ENCODE measurements around the gene SPECC1. TPM values are rescaled to one million over a fixed set of nuclear protein-coding genes. Genes with fewer than 3 reads are reported as not detected.
A peak's percentile ranks its signal among the peaks of the same experiment; 100 is the strongest.

The SPECC1 gene
- total RNA-seq, 1 donor from 2014 or later: 13.6 TPM

DNA sequence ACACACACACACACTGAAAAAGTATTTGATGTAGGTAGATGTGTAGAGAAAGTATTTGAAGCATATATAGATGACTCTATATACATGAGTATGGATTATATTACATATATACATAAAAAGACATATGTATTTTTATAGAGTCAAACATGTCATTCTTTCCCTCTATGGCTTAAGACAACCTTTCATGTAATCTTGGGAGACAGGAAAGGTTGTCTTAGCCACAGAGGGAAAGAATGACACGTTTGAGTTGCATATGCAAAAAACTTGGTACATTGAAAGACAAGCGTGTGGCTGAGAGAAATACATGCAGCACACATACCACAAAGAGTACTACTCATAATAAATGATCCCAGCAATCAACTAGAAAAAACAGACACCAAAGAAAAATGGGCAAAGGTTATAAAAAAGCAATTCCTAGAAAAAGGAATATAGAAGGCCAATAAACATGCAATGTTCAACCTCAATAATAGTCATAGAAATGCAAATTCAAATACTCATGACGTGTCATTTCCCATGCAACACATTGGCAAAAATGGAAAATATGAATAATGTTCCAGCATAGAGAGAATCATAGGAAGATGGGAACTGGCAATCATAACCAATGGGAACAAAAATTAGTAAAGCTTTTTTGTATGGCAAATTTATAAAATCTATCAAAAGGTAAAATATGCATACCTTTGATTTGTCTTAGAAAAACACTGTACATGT is 69.0 kb downstream of the SPECC1 start:
- Histone ChIP-seq H3K4me1 (ENCODE audit: control insufficient read depth in 3 of 3, insufficient read depth in 3 of 3, low read length in 3 of 3) (peaks cover 0 to 2% (median 0%) of the 10 kb centered on the region in 3 donors), H3K4me3 (ENCODE audit: low read length in 3 of 3) (no peak overlapping the region), H3K27ac (ENCODE audit: low read depth, low read length) (no peak overlapping the region), H3K36me3 (ENCODE audit: control insufficient read depth in 3 of 3, insufficient read depth in 3 of 3, low read length in 3 of 3) (no peaks in the 10 kb centered on the region), H3K27me3 (ENCODE audit: control insufficient read depth in 3 of 3, insufficient read depth in 3 of 3, low read length in 3 of 3) (no peaks in the 10 kb centered on the region), H3K9ac (ENCODE audit: low read depth in 1 of 3, low read length in 3 of 3) (no peak overlapping the region), H3K9me3 (ENCODE audit: control insufficient read depth in 3 of 3, low read length in 3 of 3) (no peaks in the 10 kb centered on the region)

DNA sequence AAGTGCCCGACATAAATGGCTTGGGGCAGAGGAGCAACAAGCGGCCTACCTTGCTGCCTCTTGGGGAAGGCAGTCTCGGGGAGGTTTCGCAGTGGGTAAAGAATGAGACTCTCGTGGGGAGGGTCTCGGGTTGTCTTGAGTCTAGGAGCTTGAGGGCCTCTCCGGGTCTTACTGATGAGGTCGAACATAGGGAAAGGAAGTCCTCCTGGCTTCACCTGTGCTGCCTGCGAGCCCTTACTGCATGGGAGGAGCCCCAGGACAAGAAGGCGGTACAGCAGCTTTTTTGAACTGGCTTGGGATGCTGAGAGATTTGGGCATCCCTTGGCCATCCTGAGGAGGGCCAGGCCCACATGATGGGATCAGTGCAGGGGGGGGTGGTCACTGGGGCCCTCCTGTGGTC is 71.4 kb downstream of the SPECC1 start:
- H3K9me3 ChIP-seq (ENCODE audit: control insufficient read depth in 3 of 3, low read length in 3 of 3): no peaks in the 10 kb centered on the region
- H3K4me1 ChIP-seq (ENCODE audit: control insufficient read depth in 3 of 3, insufficient read depth in 3 of 3, low read length in 3 of 3): peaks cover 4 to 5% (median 4%) of the 10 kb centered on the region in 3 donors
- peak overlapping the region in 1 of 3 donors; percentile 8 for H3K9ac ChIP-seq (ENCODE audit: low read depth in 1 of 3, low read length in 3 of 3)
- no peaks in the 10 kb centered on the region for H3K36me3 ChIP-seq (ENCODE audit: control insufficient read depth in 3 of 3, insufficient read depth in 3 of 3, low read length in 3 of 3)
- H3K27ac ChIP-seq (ENCODE audit: low read depth, low read length): no peak overlapping the region
- H3K4me3 ChIP-seq (ENCODE audit: low read length in 3 of 3): no peak overlapping the region
- H3K27me3 ChIP-seq (ENCODE audit: control insufficient read depth in 3 of 3, insufficient read depth in 3 of 3, low read length in 3 of 3): peaks cover 0 to 4% (median 3%) of the 10 kb centered on the region in 3 donors

DNA sequence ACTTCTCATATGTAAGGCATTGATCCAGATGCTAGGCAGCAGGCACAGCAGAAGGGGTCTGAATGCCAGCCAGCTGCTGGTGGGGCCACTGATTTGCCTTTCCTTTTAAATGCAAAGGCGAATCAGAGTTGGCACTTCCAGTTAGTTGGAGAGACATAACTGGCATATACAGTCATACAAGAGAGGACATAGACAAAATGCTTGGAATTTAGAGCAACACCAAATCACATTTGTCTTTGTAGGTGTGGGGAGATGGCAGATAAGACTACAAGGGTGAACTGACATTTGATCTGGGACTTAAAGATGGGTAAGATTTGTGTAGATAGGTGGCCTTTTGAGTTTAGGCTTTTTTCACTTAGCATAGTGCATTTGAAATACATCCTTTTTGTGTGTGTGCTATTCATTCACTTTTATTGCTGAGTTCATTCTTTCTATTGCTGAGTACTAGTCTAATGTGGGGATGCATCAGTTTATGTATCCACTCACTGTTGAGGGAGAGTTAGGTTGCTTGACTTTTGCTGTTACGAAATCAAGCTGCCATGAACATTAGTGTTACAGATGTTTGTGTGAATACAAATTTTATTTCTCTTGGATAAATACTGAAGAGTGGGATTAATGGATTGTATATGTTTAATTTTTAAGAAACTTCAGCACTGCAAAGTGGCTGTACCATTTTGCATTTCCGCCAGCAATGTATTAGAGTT is 74.1 kb downstream of the SPECC1 start:
- Histone ChIP-seq H3K9ac (ENCODE audit: low read depth in 1 of 3, low read length in 3 of 3) (no peak overlapping the region), H3K27ac (ENCODE audit: low read depth, low read length) (no peak overlapping the region), H3K36me3 (ENCODE audit: control insufficient read depth in 3 of 3, insufficient read depth in 3 of 3, low read length in 3 of 3) (no peaks in the 10 kb centered on the region), H3K9me3 (ENCODE audit: control insufficient read depth in 3 of 3, low read length in 3 of 3) (no peaks in the 10 kb centered on the region), H3K4me3 (ENCODE audit: low read length in 3 of 3) (no peak overlapping the region), H3K4me1 (ENCODE audit: control insufficient read depth in 3 of 3, insufficient read depth in 3 of 3, low read length in 3 of 3) (peaks cover 14 to 20% (median 16%) of the 10 kb centered on the region in 3 donors), H3K27me3 (ENCODE audit: control insufficient read depth in 3 of 3, insufficient read depth in 3 of 3, low read length in 3 of 3) (peaks cover 0 to 4% (median 3%) of the 10 kb centered on the region in 3 donors)

DNA sequence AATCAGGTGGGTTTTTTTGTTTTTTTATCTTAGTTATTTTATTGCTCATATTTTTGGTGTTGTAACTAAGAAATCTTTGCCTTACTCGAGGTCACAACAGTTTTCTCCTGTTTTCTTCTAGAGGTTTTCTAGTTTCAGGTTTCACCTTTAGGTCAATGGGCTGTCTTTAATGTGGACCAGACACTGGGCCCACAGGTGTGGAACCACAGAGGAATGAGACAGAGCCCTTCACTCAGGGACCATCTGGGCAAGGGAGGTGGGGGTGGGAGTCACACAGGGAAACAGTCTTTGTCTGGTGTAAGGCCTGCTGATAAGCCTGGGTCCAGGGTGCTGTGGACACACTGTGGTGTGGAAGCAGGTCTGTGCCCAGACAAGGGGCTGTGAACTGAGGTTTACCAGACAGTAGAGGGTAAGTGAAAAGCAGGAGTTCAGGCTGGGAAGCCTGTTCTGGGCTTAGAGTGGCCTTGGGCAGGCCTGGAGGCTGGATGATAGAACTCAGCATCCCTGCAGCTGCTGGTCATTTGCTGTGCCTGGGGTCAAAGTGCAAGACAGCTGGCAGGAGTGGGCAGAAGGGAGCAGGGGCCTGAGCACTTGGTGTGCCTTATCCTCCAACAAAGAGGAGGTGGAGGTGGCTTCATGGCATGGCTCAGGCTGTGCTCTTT is 75.6 kb downstream of the SPECC1 start:
- Histone ChIP-seq H3K36me3 (ENCODE audit: control insufficient read depth in 3 of 3, insufficient read depth in 3 of 3, low read length in 3 of 3) (no peaks in the 10 kb centered on the region), H3K4me1 (ENCODE audit: control insufficient read depth in 3 of 3, insufficient read depth in 3 of 3, low read length in 3 of 3) (peaks cover 16 to 20% (median 17%) of the 10 kb centered on the region in 3 donors), H3K27me3 (ENCODE audit: control insufficient read depth in 3 of 3, insufficient read depth in 3 of 3, low read length in 3 of 3) (peaks cover 0 to 4% (median 3%) of the 10 kb centered on the region in 3 donors), H3K9ac (ENCODE audit: low read depth in 1 of 3, low read length in 3 of 3) (peak overlapping the region in 1 of 3 donors; percentile 8), H3K27ac (ENCODE audit: low read depth, low read length) (peak overlapping the region; percentile 25), H3K9me3 (ENCODE audit: control insufficient read depth in 3 of 3, low read length in 3 of 3) (no peaks in the 10 kb centered on the region), H3K4me3 (ENCODE audit: low read length in 3 of 3) (no peak overlapping the region)

DNA sequence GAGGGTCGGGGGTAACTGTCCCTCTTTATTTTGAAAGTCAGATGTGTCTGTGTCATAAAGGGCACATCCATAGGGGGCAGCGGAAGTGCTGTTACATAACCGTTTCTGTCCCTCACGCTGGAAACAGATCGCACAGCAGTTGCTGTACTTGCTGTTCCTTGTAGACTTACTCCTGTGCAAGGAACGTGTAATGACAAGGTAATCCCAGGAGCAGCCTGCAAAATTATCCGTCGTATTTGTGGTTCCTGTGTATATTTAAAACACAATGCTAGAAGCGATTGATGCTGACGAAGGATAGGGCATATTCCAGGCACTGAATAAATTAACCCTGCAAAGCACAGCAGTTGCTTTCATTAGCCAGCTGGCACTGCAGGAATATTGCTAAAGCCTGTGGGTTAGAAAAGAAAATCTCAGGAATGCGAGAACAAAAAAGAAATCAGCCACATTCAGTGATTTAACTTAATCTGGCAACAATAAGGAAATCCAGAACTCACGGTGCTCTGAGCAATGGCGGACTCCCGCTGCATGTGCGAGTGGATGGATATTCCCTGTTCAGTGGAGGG is 76.2 kb downstream of the SPECC1 start:
- Histone ChIP-seq H3K4me1 (ENCODE audit: control insufficient read depth in 3 of 3, insufficient read depth in 3 of 3, low read length in 3 of 3) (peaks cover 20 to 26% (median 22%) of the 10 kb centered on the region in 3 donors), H3K4me3 (ENCODE audit: low read length in 3 of 3) (no peak overlapping the region), H3K27ac (ENCODE audit: low read depth, low read length) (peak overlapping the region; percentile 25), H3K9me3 (ENCODE audit: control insufficient read depth in 3 of 3, low read length in 3 of 3) (no peaks in the 10 kb centered on the region), H3K36me3 (ENCODE audit: control insufficient read depth in 3 of 3, insufficient read depth in 3 of 3, low read length in 3 of 3) (no peaks in the 10 kb centered on the region), H3K9ac (ENCODE audit: low read depth in 1 of 3, low read length in 3 of 3) (no peak overlapping the region), H3K27me3 (ENCODE audit: control insufficient read depth in 3 of 3, insufficient read depth in 3 of 3, low read length in 3 of 3) (peaks cover 0 to 4% (median 3%) of the 10 kb centered on the region in 3 donors)

DNA sequence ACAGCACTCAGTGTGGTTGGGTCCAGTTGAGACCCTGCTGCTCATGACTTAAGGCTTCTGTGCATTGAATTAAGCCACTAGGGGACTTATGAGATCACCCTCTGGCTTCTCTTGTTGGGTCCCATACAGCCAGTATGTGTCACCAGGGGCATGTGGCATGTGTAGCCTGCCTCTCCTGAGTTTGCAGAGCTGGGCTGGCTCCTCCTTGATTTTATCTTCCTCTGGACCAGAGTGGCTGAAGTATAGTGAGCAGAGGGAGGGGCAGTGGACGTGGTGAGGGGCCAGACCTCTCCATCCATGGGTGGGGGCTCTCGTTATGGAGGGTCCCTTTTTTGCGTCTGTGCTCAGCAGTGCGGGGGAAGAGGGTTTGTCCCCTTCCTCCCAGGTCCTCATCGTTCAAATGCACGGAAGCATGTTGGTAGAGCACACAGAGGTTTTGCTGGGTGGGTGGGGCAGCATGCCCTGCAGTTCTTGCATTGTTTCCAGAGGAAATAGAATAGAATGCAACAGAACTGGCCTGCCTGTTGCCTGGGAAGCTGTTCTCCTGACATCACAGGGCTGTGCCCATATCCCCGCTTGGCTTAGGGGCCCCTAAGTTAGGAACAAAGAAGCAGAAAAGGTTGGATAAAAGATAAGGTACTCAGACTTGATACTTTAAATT is 77.4 kb downstream of the SPECC1 start:
- H3K9me3 ChIP-seq (ENCODE audit: control insufficient read depth in 3 of 3, low read length in 3 of 3): no peaks in the 10 kb centered on the region
- H3K27me3 ChIP-seq (ENCODE audit: control insufficient read depth in 3 of 3, insufficient read depth in 3 of 3, low read length in 3 of 3): peaks cover 0 to 4% (median 3%) of the 10 kb centered on the region in 3 donors
- H3K36me3 ChIP-seq (ENCODE audit: control insufficient read depth in 3 of 3, insufficient read depth in 3 of 3, low read length in 3 of 3): no peaks in the 10 kb centered on the region
- no peak overlapping the region for H3K9ac ChIP-seq (ENCODE audit: low read depth in 1 of 3, low read length in 3 of 3)
- peak overlapping the region; percentile 19 for H3K27ac ChIP-seq (ENCODE audit: low read depth, low read length)
- peaks cover 22 to 31% (median 25%) of the 10 kb centered on the region in 3 donors for H3K4me1 ChIP-seq (ENCODE audit: control insufficient read depth in 3 of 3, insufficient read depth in 3 of 3, low read length in 3 of 3)
- no peak overlapping the region for H3K4me3 ChIP-seq (ENCODE audit: low read length in 3 of 3)

DNA sequence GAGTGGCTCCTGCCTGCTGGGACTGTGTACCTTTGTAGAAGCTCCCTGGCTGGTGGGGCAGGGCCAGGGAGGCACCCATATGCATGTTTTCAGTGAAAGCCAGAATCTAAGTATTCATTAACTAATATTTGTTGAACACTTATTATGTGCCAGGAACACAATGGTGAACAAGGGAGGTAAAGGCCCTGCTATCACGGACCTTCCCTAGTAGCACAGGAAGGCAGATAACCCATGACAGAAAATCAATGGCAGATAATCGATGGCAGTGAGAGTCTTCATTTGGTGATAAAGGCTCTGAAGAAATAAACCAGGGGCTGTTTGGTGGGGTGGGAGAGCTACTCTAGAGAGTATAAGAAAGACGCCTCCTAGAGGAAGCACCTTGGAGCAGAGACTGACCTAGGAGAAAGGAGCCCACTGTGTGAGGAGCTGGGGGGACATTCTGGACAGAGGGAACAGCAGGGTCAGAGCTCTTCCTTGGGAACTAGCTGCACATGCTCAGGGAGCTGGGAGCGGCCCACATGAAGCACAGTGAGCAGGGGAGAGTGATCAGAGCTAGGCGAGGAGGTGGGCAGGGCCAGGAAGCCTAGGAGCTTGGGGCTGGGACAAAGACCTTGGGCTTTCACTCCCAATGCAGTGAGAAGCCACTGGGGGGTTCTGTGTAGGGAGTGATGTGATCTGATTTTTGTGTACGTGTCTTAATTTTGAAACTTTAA is 78.5 kb downstream of the SPECC1 start:
- Histone ChIP-seq H3K4me1 (ENCODE audit: control insufficient read depth in 3 of 3, insufficient read depth in 3 of 3, low read length in 3 of 3) (peaks cover 29 to 36% (median 29%) of the 10 kb centered on the region in 3 donors), H3K36me3 (ENCODE audit: control insufficient read depth in 3 of 3, insufficient read depth in 3 of 3, low read length in 3 of 3) (no peaks in the 10 kb centered on the region), H3K27me3 (ENCODE audit: control insufficient read depth in 3 of 3, insufficient read depth in 3 of 3, low read length in 3 of 3) (peaks cover 0 to 4% (median 3%) of the 10 kb centered on the region in 3 donors)

DNA sequence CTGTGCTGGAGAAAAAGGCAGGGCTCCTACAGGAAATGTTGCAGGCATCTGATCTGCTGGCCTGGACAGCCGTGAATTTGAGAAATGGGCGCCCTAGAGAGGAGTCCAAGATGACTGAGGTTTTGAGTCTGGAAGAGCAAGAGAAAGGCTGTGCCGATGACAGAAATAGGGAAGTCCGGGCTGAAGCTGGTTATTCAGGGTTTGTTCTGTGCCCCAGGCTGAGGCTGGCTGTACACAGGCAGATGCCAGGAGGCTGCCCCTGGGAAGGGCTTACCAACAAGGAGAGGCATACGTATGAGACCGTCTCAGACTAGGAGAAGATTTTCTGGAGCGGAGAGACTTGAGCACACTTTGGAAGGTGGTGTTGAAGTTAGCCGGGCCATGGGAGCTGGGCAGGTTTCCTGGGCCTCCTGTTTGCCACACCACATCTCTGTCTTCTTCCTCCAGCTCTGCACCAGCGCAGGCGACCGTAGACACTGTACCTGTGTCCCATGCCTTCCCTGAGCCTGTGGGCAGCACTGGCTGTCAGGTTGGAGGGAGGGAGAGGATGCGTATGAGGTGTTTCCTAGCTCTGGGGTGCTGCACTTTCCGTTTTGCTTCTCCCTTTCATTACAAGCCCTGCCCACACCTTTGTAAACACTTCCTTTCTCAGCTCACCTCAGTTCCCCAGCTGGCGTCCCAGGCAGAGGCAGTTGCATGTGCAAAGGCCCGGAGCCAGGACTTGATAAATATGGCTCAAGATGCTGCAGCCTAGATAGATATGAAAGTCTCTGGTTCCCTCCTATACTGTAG is 80.8 kb downstream of the SPECC1 start:
- Histone ChIP-seq H3K9me3 (ENCODE audit: control insufficient read depth in 3 of 3, low read length in 3 of 3) (no peaks in the 10 kb centered on the region), H3K4me3 (ENCODE audit: low read length in 3 of 3) (no peak overlapping the region), H3K27me3 (ENCODE audit: control insufficient read depth in 3 of 3, insufficient read depth in 3 of 3, low read length in 3 of 3) (peaks cover 0 to 4% (median 2%) of the 10 kb centered on the region in 3 donors), H3K9ac (ENCODE audit: low read depth in 1 of 3, low read length in 3 of 3) (no peak overlapping the region), H3K27ac (ENCODE audit: low read depth, low read length) (peak overlapping the region; percentile 84), H3K4me1 (ENCODE audit: control insufficient read depth in 3 of 3, insufficient read depth in 3 of 3, low read length in 3 of 3) (peaks cover 33 to 45% (median 34%) of the 10 kb centered on the region in 3 donors), H3K36me3 (ENCODE audit: control insufficient read depth in 3 of 3, insufficient read depth in 3 of 3, low read length in 3 of 3) (no peaks in the 10 kb centered on the region)

More for the DNA sequence above, 78.5 kb downstream of the SPECC1 start:
- H3K9me3 ChIP-seq (ENCODE audit: control insufficient read depth in 3 of 3, low read length in 3 of 3): no peaks in the 10 kb centered on the region
- no peak overlapping the region for H3K9ac ChIP-seq (ENCODE audit: low read depth in 1 of 3, low read length in 3 of 3)
- no peak overlapping the region for H3K4me3 ChIP-seq (ENCODE audit: low read length in 3 of 3)
- H3K27ac ChIP-seq (ENCODE audit: low read depth, low read length): peak overlapping the region; percentile 58

All from skeletal muscle tissue (tissue), 4 donors.